IPS-NIHi11 (cell line): ENCODE results near the gene CIAPIN1.

ENCODE experiments used
- DNase-seq: peaks from one replicate; pipeline ENCODE4 v3.0.0; 2012; ENCODE audit warnings: mixed read lengths, low spot score

Gene CIAPIN1

DNA sequence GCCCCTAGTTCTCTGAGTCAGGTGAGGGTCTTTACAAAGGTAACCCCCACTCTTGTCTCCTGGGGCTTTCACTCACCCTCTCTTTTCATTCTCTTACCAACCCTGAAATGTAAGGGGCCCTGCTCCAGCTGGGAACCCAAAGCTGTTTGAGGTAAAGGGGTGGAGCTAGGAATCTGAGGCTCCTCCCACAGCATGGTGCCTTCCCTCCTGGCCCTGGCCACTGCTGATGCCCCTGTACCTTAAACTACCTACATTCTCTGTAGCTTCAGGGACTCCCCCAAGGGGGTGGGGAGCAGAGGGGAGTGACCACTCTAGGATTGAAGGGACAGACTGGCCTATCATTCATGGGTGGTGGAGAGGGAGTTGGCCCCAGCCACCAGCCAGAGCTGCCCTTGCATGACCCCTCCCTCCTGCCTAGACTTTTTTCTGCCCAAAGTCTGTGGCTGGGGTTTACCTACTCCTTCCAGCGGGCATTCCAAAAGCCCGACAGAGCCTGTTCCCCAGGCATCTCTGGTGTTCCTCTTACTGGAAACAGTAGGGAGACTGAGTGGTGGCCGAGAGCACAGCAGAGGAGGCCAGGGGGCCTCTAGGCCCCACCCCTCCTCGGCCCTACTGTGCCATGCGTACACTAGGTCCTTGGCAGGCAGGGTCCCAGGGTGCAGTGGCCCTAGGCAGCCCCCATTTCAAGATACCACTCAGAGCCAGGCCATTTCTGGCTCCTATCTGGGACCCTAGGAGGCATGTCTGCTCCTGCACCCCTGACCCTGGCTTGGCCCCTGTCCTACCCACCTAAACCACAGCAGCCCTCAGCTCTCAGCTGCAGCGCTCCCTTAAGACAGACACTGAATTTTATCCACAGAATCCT, 29.6 kb upstream of the CIAPIN1 start:
- DNase-seq: no peak

DNA sequence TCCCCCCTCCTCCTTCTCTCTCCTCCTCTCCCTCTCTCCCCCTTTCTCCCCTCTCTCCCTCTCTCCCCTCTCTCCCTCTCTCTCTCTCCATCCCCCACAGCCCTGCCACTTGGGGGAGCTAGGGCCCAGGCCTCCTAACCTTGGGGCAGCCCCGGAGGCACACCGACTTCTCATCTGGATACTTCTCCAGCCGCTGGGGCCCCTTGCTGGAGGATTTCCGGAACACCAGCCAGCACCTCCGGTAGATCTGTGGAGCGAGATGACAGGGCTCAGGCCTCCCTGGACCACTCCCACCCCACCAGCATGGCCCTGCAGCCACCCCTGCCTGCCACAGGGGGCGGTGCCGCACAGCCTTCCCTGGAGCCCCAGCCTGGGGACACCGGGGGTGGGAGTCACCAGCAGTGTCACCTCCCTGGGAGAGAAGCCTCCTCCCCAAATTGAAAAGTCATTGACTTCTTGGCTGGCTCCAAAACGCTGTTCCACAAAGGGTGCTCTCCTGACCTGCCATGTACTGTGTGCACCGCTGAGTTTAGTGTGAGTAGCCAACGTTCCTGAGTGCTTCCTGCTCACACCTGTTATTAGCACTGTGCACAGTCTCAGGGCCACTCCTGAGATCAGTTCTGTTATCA, 28.6 kb upstream of the CIAPIN1 start:
- peak; percentile 85 for DNase-seq

DNA sequence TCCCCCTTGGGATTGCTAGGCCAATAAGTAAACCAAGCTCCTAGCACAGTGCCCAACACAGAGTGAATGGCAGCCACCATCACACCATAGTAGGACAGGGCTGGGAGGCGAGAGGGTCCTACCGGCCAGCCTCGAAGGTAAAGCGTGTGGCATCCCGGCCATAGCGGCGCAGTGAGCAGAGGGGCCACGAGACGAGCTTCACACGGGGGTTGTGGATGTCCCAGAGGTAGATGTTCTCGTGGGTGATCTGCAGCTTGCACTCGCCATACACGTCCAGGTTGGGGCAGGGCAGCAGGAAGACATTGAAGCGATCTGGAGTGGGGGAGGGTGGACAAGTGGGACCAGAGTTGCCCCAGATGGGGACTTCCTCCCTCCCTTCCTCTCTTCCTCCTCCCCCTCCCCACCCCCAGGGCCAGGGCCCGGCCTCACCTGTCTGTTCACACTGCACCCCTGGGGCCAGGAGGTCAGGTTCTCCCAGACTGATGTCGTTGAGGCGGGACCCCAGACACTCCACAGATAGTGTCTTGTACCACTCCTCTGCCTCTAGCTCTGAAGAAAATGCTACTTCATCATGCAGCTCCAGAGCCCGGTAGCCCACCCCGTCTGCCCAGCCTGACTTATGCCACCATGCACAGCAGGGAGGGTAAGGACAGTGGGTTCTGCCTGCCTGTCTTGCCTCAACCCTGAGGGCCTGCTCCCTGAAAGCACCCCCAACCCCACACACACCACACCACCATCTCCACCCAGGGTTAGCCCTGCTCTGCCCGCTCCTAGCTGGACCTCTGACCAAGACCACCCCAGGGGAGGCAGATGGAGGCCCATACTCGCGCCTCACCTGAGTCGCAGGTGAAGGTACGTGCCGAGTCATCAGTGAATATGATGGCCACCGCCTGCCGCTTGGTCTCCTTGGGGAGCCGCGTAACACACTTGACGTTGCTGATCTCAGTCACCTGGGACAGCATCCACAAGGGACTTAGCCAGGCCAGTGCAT, 27.8 kb upstream of the CIAPIN1 start:
- no peak for DNase-seq

DNA sequence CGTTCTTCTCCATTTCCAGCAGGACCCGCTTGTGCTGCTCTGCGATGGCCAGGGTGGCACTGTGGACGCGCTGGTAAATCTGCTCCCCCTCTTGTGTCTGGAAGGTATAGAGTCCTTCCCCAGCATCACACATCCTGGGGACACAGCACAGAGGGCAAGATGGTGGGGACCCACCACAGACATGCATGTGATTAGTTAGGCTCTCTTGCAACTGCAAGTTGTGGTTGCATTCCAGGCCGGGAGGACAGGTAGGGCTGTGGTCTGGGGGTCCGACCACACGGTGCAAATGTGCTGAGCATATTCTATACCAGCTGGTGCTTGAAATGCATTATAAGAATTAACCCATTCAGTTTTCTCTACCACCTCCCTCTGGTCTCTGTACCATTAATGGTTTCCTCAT, 26.7 kb upstream of the CIAPIN1 start:
- DNase-seq: no peak

DNA sequence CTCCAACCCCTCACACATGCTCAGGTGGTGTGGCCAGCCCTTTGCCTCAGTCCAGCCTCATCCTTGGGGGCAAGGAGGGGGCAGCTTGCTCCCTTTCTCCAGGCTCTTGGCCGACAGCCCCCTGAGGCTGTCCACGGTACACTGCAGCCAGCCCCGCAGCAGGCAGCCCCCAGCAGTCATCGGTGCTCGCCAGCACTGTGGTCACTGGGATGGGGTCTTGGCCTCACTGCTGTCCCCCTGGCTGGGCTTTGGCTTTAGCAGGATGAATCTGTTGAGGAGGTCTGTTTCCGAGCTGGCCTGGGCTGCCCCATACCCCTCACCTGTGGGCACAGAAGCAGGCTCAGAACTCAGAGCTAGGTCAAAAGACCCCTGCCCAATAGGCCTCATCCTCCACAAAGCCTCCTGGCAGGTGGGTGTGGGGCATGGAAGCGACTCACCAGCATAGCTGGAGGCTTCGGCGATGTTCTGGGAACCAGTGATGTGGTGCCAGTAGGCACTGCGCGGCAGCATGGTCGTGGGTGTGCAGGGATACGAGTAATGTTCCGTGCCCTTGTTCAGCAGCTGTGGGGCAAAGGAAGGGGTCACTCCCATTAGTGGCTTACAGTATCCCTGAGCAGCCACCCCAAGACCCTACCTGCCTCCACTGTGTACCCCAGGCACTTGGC, 26.1 kb upstream of the CIAPIN1 start:
- DNase-seq: no peak

DNA sequence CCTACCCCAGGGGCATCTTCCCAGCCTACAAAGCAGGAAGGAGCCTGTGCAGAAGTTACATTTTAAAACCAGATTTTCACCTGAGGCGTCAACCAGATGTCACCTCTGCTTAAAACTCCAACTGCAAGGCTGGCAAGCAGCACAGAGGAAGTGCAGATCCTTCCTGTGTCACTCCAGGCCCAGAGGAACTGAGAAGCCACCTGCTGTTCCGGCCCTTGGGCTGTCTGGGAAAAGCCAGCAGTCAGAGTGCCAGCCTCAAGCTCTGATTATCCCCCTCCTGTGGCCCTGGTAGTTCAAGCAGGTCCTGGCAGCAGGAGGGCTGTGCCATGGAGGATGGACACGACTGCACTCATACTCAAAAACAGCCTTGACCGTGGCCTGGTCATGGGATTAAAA, 25.5 kb upstream of the CIAPIN1 start:
- no peak for DNase-seq

DNA sequence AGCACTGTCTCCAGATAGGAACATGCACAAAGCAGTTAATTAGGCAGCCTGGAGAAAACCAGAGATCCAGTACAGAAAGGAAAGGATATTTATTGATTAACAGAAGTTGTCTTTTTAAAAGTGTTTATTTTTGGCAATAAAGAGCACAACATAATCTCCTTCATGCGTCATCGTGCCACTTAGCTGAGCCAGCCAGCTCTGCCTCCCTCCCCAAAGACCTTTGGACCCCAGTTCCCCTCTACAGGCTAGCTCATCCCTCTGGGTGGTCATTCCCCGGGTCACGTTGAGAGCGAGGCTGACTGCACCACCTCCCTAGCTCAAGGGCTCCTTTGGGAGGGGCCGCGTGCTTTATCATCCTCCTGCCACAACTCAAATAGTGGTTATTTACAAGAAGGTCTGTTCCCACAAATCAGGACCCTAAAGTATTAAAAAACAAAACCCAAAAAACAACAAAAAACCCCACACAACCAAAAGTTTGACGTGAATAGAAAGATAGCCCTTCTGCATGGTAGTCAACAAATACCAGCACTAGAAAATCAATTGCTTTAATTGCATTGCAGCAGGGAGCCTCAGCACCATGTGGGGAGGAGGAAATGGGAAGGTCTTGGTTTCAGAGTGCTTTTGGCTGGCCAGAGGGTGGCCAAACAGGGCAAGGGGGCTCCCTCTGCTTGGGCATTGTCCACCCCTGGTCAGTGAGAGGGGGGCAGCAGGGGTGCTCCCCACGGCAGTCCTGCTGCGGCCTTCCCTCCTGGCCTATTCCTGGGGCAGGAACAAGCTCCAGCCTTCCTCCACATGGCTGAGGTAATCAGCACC, 24.9 kb upstream of the CIAPIN1 start:
- DNase-seq: peak; percentile 46

DNA sequence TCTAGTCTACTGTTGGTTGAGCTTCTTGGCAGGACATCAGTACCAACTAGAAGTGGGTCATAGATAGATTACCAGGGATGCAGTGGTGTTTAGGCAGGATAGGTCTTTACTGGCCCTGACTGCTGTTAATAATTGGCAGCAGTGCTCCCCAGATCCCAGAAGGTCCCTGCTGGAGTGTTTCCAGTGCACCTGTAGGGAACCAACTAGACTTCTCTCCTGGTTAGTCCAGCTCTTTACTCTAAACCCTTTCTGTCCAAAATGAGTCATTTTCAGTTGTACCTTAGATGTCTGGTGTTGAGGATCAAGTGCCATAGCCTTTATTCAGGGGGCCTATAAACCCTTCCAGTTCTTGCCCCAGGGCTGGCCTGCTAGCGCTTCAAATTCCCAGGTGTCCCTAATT, 24.0 kb upstream of the CIAPIN1 start:
- no peak for DNase-seq

DNA sequence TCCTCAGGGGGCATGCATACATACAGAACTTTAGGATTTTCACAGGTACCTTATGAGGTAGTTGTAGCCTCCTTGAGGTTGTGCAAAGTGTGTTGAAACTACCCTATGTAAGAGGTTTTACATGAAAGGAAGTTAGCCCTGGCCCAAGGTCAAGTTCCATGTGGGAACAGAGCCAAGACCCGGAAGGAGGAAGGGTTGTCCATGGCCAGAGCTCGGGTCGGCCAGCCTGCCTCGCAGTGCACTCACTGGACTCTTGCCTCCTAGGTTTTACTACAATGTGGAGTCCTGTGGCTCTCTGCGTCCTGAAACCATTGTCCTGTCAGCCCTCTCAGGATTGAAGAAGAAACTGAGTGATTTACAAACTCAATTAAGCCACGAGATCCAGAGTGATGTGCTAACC, 23.5 kb upstream of the CIAPIN1 start:
- DNase-seq: no peak

DNA sequence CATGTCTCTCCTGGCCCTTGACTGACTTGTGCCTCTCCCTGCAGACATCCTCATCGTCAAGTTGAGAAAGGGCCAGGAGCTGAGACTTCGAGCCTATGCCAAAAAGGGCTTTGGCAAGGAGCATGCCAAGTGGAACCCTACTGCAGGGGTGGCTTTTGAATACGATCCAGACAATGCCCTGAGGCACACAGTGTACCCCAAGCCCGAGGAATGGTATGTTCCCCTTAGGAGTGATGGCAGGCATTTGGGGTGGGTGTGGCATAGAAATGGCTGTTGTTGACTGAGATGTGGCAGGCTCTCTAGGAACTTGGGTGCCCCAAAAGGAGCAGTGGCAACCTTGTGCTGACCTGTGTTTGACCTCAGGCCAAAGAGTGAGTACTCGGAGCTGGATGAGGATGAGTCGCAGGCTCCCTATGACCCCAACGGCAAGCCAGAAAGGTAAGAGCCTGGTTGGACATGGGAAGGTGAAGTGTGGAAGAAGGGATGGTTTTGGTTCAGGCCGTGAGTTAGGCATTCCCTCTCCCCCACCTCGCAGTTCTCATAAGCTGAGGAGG, 22.8 kb upstream of the CIAPIN1 start:
- no peak for DNase-seq

DNA sequence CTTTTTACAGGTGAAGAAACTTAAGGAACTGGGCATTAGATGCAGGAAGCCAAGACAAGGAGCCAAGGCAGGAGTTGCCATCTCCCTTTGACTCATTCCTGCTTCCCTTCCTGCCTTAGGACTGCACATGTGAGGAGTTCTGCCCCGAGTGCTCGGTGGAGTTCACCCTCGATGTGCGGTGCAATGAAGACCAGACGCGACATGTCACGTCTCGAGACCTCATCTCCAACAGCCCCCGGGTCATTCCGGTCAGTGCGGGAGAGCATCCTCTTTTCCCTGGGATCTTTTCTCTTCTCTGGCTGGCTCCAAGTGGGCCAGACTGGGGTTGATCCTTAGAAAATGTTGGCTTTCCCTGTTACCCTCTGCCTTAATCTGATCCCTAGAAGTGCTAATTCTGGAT, 21.9 kb upstream of the CIAPIN1 start:
- no peak for DNase-seq

DNA sequence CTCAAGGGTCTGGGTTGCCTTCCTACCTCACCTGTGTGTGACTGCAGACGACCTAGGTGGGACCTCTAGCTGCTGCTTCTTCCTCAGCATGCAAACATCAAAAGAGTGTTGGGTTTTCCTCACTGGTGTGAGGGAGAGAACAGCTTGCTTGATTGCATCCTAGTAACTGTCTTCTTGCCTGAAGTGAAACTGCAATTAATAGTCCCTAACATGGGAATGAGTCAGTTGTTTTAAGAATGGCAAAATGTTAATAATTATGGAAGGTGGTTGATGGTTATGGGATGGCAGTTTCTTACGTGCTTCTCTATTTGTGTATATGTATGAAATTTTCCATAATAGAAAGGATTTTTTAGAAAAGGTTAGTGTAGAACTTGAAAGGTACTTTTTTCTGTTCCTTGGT, 21.2 kb upstream of the CIAPIN1 start:
- no peak for DNase-seq

DNA sequence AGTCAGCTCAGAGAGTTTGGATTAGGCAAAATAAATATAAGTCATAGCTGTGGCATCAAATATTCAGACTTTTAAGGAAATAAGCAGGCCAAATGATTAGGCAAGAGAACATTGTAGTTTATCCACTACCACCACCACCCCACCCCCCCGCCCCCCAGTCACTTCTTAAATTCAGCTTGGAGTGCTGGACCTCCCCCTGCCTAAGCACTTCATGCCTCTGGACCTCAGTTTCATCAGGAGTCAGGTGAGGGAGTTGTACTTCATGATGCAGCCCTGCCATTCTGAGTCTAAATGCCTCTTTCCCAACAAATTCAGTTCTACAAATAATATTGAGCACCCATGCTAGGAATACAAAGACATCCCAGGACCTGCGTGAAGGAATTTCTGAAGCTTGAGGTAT, 17.3 kb upstream of the CIAPIN1 start:
- no peak for DNase-seq

DNA sequence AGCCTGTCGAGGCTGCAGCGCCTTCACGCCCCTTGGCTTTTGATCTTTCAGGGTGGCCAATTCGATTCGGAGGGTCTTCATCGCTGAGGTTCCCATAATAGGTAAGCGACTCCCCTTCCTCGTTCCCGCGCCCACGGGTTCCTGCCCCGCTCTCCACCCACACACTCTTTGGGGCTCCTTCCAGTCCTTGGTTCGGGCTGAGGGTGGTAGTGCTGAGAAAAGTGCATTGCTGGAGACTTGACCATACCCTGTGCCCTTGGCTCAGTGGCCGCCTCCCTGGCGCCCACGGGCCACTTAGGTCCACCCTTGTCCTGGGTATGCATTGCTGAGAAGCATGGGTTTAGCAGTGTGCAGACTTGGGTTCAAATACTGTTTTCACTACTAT, 15.8 kb upstream of the CIAPIN1 start:
- DNase-seq: no peak

DNA sequence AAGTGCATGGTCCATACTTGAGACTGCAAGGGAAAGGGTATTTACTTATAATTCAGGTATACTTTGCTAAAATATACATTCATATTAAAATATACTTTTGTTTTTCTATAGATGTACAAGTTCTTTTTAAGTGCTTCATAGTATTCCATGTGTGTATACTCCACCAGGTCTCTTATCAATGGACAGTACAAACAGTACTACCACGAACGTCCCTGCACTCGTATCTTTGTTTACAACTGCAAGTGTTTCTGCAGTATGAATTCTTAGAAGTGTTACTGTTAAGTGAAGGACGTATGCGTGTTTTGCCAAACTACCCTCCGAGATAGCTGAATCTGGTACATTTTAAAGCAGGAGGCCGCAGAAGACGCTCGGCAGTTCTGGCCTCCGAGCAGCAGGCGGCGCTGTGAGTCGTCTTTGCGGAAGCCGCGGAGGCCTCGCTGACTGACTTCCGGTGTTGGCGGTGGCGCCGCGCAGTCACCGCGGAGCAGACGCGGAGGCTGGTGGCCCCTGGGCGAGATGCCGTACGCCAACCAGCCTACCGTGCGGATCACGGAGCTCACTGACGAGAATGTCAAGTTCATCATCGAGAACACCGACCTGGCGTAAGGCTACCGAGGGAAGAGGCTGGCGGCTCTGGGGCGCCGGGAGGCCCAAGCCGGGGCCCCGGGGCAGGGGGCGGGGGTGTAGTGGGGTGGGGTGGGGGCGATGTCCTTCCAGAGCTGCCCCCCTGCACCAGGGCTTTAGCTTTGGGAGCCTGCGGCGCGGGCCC, 15.2 kb upstream of the CIAPIN1 start, which contains the start of gene POLR2C:
Gene POLR2C (plus strand): TSS at position 471 of the 769 bp plus-strand sequence. CDS start 46 bp downstream, at position 517.
- peak; percentile 96 for DNase-seq

DNA sequence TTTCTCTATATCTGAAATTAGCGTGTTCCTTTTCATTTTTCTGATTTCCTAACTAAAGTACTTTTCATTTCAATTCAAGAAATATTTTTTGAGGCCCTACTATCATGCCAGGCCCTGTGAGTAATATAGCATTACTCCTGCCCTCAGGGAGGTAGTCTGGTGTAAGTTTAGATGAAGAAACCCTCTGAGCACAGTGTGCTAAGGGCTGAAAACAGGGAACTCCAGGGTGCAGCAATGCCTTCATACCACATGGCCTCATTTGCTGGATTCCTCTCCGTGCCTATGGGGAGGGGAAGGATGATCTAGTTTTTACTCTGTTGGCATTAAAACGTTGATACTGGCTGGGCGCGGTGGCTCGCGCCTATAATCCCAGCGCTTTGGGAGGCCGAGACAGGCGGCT, 4.8 kb upstream of the CIAPIN1 start:
- DNase-seq: no peak

DNA sequence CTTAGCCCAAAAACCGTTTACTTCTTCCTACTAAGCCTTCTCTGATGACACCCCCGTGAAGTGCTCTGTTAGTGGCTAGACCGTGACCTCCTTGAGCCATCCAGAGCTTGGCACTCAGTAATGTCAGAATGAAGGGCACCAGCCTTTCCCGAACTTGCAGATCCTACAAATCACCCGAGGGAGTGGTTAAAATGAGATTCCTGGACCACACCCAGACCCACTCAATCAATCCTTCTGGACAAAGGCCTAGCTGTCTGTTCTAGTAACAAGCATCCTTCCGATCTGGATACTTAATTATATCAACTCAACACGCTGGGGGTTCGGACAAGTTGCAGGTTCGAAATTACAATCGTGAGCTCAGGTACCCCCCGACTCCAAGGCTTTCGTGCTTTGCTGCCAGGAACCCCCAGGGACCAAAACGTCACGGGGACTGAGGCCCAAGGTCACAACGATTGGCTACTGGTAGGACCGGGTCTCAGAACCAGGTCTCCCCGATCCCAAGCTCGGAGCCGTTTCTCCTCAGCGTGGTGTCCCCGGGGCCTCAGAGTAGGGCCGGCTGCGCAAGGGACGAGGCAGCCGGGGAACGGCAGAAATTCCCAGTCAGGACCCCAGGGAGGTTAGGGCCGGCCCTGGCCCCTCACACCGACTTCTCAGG, 527 bp downstream of the CIAPIN1 start:
- peak; percentile 52 for DNase-seq

DNA sequence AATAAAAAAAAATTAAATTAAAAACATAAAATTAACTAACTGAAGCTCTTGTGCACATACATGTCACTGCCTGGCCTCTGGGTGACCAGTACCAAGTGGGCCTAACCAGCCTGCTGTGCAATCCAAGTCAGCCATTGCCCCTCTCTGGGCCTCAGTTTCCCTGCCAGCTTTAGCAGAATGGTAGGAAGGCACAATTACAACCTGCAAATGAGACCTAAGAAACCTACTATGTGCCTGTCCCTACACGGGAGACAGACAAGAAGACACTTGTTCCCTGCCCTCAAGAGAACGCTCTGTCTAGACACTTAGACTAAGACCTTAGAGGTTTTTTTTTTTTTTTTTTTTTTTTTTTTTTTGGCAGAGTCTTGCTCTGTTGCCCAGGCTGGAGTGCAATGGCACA, 1.7 kb downstream of the CIAPIN1 start:
- DNase-seq: no peak

DNA sequence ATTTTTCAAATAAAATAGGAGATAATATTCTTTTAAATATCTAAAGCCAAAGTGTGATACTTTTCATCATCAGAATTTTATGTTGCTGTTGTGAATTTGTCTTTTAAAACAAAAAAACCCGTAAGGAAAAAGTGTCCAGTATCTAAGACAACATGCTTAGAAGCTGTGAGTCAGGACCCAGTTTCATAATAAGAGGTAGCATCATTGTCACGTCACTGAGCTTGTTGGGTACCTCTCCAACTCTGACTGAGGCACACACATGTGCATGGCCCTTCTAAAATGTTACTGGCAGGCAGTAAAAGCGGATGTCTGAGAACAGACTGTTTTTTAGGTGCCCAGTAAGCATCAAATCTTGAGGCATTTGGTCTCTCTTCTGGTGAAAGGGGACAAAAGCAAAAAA, 2.5 kb downstream of the CIAPIN1 start:
- no peak for DNase-seq
